GM23338 (cell line): ENCODE data around the gene PDE4D. TPM values are rescaled to one million over a fixed set of nuclear protein-coding genes. Genes with fewer than 3 reads are reported as not detected.
A peak's percentile ranks its signal among the peaks of the same experiment; 100 is the strongest.

Source experiments
- ATAC-seq: fragments of 200-7000 bp; cut with Tn5 transposase; 3 replicates; pipeline ENCODE4 v1.9.1; 2020
- DNase-seq: peaks from one replicate; pipeline ENCODE4 v3.0.0-alpha.2; 2015; ENCODE audit warnings: low spot score
- H2AFZ ChIP-seq: fragments of 200-600 bp; sonication (generic); 2 replicates; pipeline ENCODE4 v1.8.0; 2016; ENCODE audit warnings: antibody characterized with exemption, mild to moderate bottlenecking, moderate library complexity
- H3F3A ChIP-seq: fragments of 200-600 bp; sonication (generic); replicated peaks from 2 replicates; pipeline ENCODE4 v1.8.0; 2017; ENCODE audit warnings: antibody characterized with exemption, mixed run types, low read depth
- H3K27ac ChIP-seq: fragments of 200-600 bp; sonication (generic); 2 replicates; pipeline ENCODE4 v1.6.1; 2016; ENCODE audit warnings: low read depth
- H3K27me3 ChIP-seq: fragments of 200-600 bp; sonication (generic); 2 replicates; pipeline ENCODE4 v1.8.0; 2016; ENCODE audit warnings: mild to moderate bottlenecking, mixed run types, moderate library complexity; ENCODE audit not compliant: insufficient read depth
- H3K36me3 ChIP-seq: fragments of 200-600 bp; sonication (generic); 2 replicates; pipeline ENCODE4 v1.8.0; 2016; ENCODE audit warnings: mild to moderate bottlenecking; ENCODE audit not compliant: insufficient read depth
- H3K4me1 ChIP-seq: fragments of 200-600 bp; sonication (generic); 2 replicates; pipeline ENCODE4 v1.8.0; 2016; ENCODE audit warnings: mild to moderate bottlenecking, moderate library complexity; ENCODE audit not compliant: insufficient read depth
- H3K4me2 ChIP-seq: fragments of 200-600 bp; sonication (generic); 2 replicates; pipeline ENCODE4 v1.7.1; 2017; ENCODE audit warnings: mixed run types
- H3K4me3 ChIP-seq: fragments of 200-600 bp; sonication (generic); 2 replicates; pipeline ENCODE4 v1.6.1; 2016; ENCODE audit warnings: mixed run types
- H3K79me2 ChIP-seq: fragments of 200-600 bp; sonication (generic); replicated peaks from 2 replicates; pipeline ENCODE4 v1.8.0; 2017; ENCODE audit warnings: mild to moderate bottlenecking; ENCODE audit not compliant: insufficient read depth
- H3K9me2 ChIP-seq: fragments of 200-600 bp; sonication (generic); 2 replicates; pipeline ENCODE4 v1.8.0; 2017; ENCODE audit not compliant: insufficient read depth
- H4K20me1 ChIP-seq: fragments of 200-600 bp; sonication (generic); replicated peaks from 2 replicates; pipeline ENCODE4 v1.8.0; 2017; ENCODE audit warnings: mild to moderate bottlenecking; ENCODE audit not compliant: insufficient read depth
- H3K27ac Mint-ChIP-seq: 2 replicates; pipeline ENCODE4 v1.8.0; 2020; ENCODE audit warnings: inconsistent platforms, mild to moderate bottlenecking, moderate library complexity, mixed read lengths
- H3K27me3 Mint-ChIP-seq: 3 replicates; pipeline ENCODE4 v1.8.0; 2022; ENCODE audit warnings: low read depth, mild to moderate bottlenecking, moderate library complexity, mixed read lengths, inconsistent platforms; ENCODE audit not compliant: insufficient read depth, poor library complexity
- H3K36me3 Mint-ChIP-seq: 3 replicates; pipeline ENCODE4 v1.8.0; 2021; ENCODE audit warnings: low read depth, mild to moderate bottlenecking, inconsistent platforms, moderate library complexity, mixed read lengths
- H3K4me1 Mint-ChIP-seq: 3 replicates; pipeline ENCODE4 v1.8.0; 2020; ENCODE audit warnings: mild to moderate bottlenecking, inconsistent platforms, mixed read lengths
- H3K4me3 Mint-ChIP-seq: 3 replicates; pipeline ENCODE4 v1.8.0; 2021; ENCODE audit warnings: moderate library complexity, mild to moderate bottlenecking, inconsistent platforms, mixed read lengths
- H3K9me3 Mint-ChIP-seq: 3 replicates; pipeline ENCODE4 v1.8.0; 2020; ENCODE audit warnings: moderate library complexity, mild to moderate bottlenecking, inconsistent platforms, mixed read lengths
- CREB1 ChIP-seq: fragments of 250-450 bp; sonication (Bioruptor Pico); IDR thresholded peaks from 2 replicates; pipeline ENCODE4 v1.5.0; 2020; ENCODE audit warnings: low read depth, mild to moderate bottlenecking, moderate library complexity
- CTCF ChIP-seq, 2 experiments: fragments of 200-600 bp in 1 of 2; sonication (generic) in 1 of 2; conservative IDR thresholded peaks; 2 replicates each; pipeline versions ENCODE4 v1.5.1 to v1.6.1; 2016 to 2017; ENCODE audit warnings: antibody characterized with exemption in 2 of 2, low read depth in 2 of 2, mild to moderate bottlenecking in 2 of 2, moderate library complexity in 1 of 2
- ETS1 ChIP-seq: IDR thresholded peaks from 2 replicates; pipeline ENCODE4 v1.6.1; 2016; ENCODE audit warnings: antibody characterized with exemption
- EZH2 ChIP-seq: fragments of 200-600 bp; sonication (generic); IDR thresholded peaks from one replicate; pipeline ENCODE4 v1.8.0; 2017; ENCODE audit warnings: antibody characterized with exemption, mild to moderate bottlenecking, low read depth; ENCODE audit not compliant: unreplicated experiment
- EZH2phosphoT487 ChIP-seq: fragments of 200-600 bp; sonication (generic); IDR thresholded peaks from one replicate; pipeline ENCODE4 v1.8.1; 2018; ENCODE audit warnings: antibody characterized with exemption; ENCODE audit not compliant: unreplicated experiment
- JUNB ChIP-seq: IDR thresholded peaks from one replicate; pipeline ENCODE4 v1.6.1; 2016; ENCODE audit warnings: antibody characterized with exemption; ENCODE audit not compliant: unreplicated experiment
- NANOG ChIP-seq: IDR thresholded peaks from 2 replicates; pipeline ENCODE4 v1.6.1; 2016; ENCODE audit warnings: antibody characterized with exemption, borderline replicate concordance
- POLR2AphosphoS5 ChIP-seq: IDR thresholded peaks from 2 replicates; pipeline ENCODE4 v1.6.1; 2016; ENCODE audit warnings: antibody characterized with exemption, low read depth
- REST ChIP-seq: IDR thresholded peaks from one replicate; pipeline ENCODE4 v1.6.1; 2018; ENCODE audit warnings: antibody characterized with exemption; ENCODE audit not compliant: unreplicated experiment
- STAT1 ChIP-seq: IDR thresholded peaks from one replicate; pipeline ENCODE4 v1.6.1; 2016; ENCODE audit warnings: antibody characterized with exemption; ENCODE audit not compliant: unreplicated experiment
- ZNF114 ChIP-seq: fragments of 250-450 bp; sonication (Bioruptor Pico); IDR thresholded peaks from 2 replicates; pipeline ENCODE4 v1.5.0; 2020; ENCODE audit warnings: mild to moderate bottlenecking, moderate library complexity
- ZNF331 ChIP-seq: fragments of 250-450 bp; sonication (Bioruptor Pico); IDR thresholded peaks from 2 replicates; pipeline ENCODE4 v1.5.0; 2020; ENCODE audit warnings: low read depth, mild to moderate bottlenecking, moderate library complexity
- ZNF462 ChIP-seq: fragments of 250-450 bp; sonication (Bioruptor Pico); IDR thresholded peaks from 2 replicates; pipeline ENCODE4 v1.5.0; 2020; ENCODE audit warnings: mild to moderate bottlenecking, moderate library complexity
- polyA plus RNA-seq: library from polyadenylated mRNA; unstranded; fragments of >200 nt; fragmentation: Nextera tagmentation; extraction: Ambion mirVana; gene quantifications from 2 replicates; pipeline ENCODE4 v1.2.1, GENCODE V29; 2016
- total RNA-seq: library from RNA; depleted of rRNA; stranded (reverse); fragments of >200 nt; shearing (Covaris generic); gene quantifications from 2 replicates; pipeline ENCODE4 v1.2.3, GENCODE V29; 2014

The PDE4D gene
- total and polyA plus RNA-seq, 2 experiments from 2014 or later, result 2.1 to 4.7 TPM

GRCh38 chr5:59487772-59488729, 405.5 kb downstream of the PDE4D start:
- no peaks in the 10 kb centered on the region for H3F3A ChIP-seq
- no peak overlapping the region for H3K27ac ChIP-seq
- no peak overlapping the region for H3K4me3 Mint-ChIP-seq
- no peaks in the 10 kb centered on the region for H3K36me3 ChIP-seq
- H3K27me3 ChIP-seq, result no peaks in the 10 kb centered on the region
- DNase-seq (no peak), ATAC-seq (peak; percentile 56)
- H3K27ac Mint-ChIP-seq, result peak overlapping the region; percentile 82
- peaks cover 10% of the 10 kb centered on the region; the same call in 1 of the 2 replicates for H3K4me1 ChIP-seq
- H3K4me1 Mint-ChIP-seq, result peaks cover 24% of the 10 kb centered on the region
- no peaks in the 10 kb centered on the region for H3K9me3 Mint-ChIP-seq
- no peaks in the 10 kb centered on the region for H3K9me2 ChIP-seq
- no peak overlapping the region for H3K4me2 ChIP-seq
- no peak for TF ChIP-seq NANOG
- no peak for TF ChIP-seq POLR2AphosphoS5
- TF ChIP-seq ZNF462 (CRISPR knock-in tag), result no peak
- TF ChIP-seq ETS1, result no peak
- no peak for TF ChIP-seq JUNB
- no peak for TF ChIP-seq REST
- TF ChIP-seq STAT1, result no peak
- TF ChIP-seq ZNF331, result no peak
- TF ChIP-seq ZNF114, result no peak
- TF ChIP-seq EZH2phosphoT487, result no peak
- TF ChIP-seq EZH2, result no peak
- TF ChIP-seq CREB1 (CRISPR knock-in tag), result no peak
- TF ChIP-seq CTCF (conservative IDR thresholded peaks at IDR 0.05; ENCODE audit: low read depth in 2 of 2), result no peak
- no peaks in the 10 kb centered on the region for H4K20me1 ChIP-seq
- H2AFZ ChIP-seq, result peak overlapping the region; percentile 44; the same call in 1 of the 2 replicates
- no peaks in the 10 kb centered on the region for H3K36me3 Mint-ChIP-seq
- H3K4me3 ChIP-seq, result no peak overlapping the region
- no peaks in the 10 kb centered on the region for H3K79me2 ChIP-seq
- H3K27me3 Mint-ChIP-seq, result peaks cover 1% of the 10 kb centered on the region
